MCF 10A (cell line): ENCODE data around the gene GABRR3. TPM values are rescaled to one million over a fixed set of nuclear protein-coding genes. Genes with fewer than 3 reads are reported as not detected.

Source experiments
- BruUV-seq: library from RNA; stranded (reverse); fragments of 400-500 nt; replicated peaks from 2 replicates; lab custom pipeline; 2021; lab: Mats Ljungman, UMichigan
- CTCF ChIA-PET: fragments of 300-600 bp; sonication (Branson Sonifier 250); formaldehyde crosslinking; extraction: SDS; loops from one replicate; lab custom pipeline; 2021; ENCODE audit warnings: antibody characterized with exemption, inconsistent platforms; lab: Yijun Ruan, JAX
- POLR2A ChIA-PET: fragments of 300-600, 350-650 bp; sonication (Branson Sonifier 250); formaldehyde crosslinking; extraction: SDS; loops from one replicate; lab custom pipeline; 2020; ENCODE audit warnings: antibody characterized with exemption, inconsistent platforms; lab: Yijun Ruan, JAX
- DNase-seq: peaks from one replicate; pipeline ENCODE4 v3.0.0-alpha.2; 2018; ENCODE audit not compliant: unreplicated experiment
- H3K27ac Mint-ChIP-seq: one replicate; pipeline ENCODE4 v1.8.0; 2022; ENCODE audit warnings: mild to moderate bottlenecking, low read depth, mixed read lengths; ENCODE audit not compliant: unreplicated experiment
- H3K27me3 Mint-ChIP-seq: one replicate; pipeline ENCODE4 v1.8.0; 2022; ENCODE audit warnings: mixed read lengths; ENCODE audit not compliant: insufficient read depth, unreplicated experiment
- H3K36me3 Mint-ChIP-seq: one replicate; pipeline ENCODE4 v1.8.0; 2022; ENCODE audit warnings: mild to moderate bottlenecking, moderate library complexity, mixed read lengths; ENCODE audit not compliant: insufficient read depth, unreplicated experiment
- H3K4me1 Mint-ChIP-seq: one replicate; pipeline ENCODE4 v1.8.0; 2022; ENCODE audit warnings: mixed read lengths; ENCODE audit not compliant: insufficient read depth, unreplicated experiment
- H3K4me3 Mint-ChIP-seq: one replicate; pipeline ENCODE4 v1.8.0; 2022; ENCODE audit warnings: mild to moderate bottlenecking, moderate library complexity, mixed read lengths; ENCODE audit not compliant: unreplicated experiment
- H3K9me3 Mint-ChIP-seq: one replicate; pipeline ENCODE4 v1.8.0; 2022; ENCODE audit warnings: mixed read lengths; ENCODE audit not compliant: unreplicated experiment
- intact Hi-C: fragments of 100-400 bp; cut with micrococcal nuclease; formaldehyde crosslinking; loops from 2 replicates; pipeline ENCODE4 v1.14.1; 2022
- total RNA-seq: library from RNA; stranded (reverse); gene quantifications from 2 replicates; pipeline ENCODE4 v1.2.3, GENCODE V29; 2022
- TF ChIP-seq, protein P1 (sequence below): fragments of 200-600 bp; IDR thresholded peaks from one replicate; pipeline ENCODE4 v1.8.0; 2022; ENCODE audit warnings: antibody characterized with exemption, mild to moderate bottlenecking; ENCODE audit not compliant: unreplicated experiment

The GABRR3 gene
- total RNA-seq, 1 experiment from 2014 or later = not detected

DNA sequence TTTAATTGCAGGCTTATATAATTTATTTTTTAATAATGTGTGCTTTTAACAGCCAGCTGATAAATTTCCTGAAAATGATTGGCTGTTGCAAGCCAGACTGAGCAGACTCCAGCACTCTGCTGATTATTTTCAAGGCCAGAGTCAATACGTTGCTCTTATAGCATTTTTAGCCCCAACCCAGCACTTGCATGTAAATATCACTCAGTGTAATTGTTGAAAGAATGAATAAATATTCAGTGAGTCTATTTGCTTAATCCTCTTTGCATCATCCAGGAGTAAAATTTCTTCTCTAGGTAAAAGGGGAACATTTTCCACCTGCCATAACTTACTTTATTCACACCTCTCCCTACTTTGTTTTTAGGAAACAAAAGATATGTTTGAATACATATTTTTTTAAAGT, 2.9 kb downstream of the GABRR3 start:
- peaks cover 6% of the 10 kb centered on the region for H3K4me1 Mint-ChIP-seq
- peaks cover 6% of the 10 kb centered on the region for H3K36me3 Mint-ChIP-seq
- H3K27ac Mint-ChIP-seq = no peak overlapping the region
- H3K4me3 Mint-ChIP-seq = no peak overlapping the region
- no TSS peak for BruUV-seq
- TF ChIP-seq, protein P1, sequence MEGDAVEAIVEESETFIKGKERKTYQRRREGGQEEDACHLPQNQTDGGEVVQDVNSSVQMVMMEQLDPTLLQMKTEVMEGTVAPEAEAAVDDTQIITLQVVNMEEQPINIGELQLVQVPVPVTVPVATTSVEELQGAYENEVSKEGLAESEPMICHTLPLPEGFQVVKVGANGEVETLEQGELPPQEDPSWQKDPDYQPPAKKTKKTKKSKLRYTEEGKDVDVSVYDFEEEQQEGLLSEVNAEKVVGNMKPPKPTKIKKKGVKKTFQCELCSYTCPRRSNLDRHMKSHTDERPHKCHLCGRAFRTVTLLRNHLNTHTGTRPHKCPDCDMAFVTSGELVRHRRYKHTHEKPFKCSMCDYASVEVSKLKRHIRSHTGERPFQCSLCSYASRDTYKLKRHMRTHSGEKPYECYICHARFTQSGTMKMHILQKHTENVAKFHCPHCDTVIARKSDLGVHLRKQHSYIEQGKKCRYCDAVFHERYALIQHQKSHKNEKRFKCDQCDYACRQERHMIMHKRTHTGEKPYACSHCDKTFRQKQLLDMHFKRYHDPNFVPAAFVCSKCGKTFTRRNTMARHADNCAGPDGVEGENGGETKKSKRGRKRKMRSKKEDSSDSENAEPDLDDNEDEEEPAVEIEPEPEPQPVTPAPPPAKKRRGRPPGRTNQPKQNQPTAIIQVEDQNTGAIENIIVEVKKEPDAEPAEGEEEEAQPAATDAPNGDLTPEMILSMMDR = no peak
- no peaks in the 10 kb centered on the region for H3K9me3 Mint-ChIP-seq
- ChIA-PET POLR2A (no interaction called here), CTCF (interaction anchor here (3.9 kb wide), 1 partner anchor 9 kb away, joined by 15 read pairs; no protein-coding TSS in a partner anchor)
- H3K27me3 Mint-ChIP-seq = peaks cover 41% of the 10 kb centered on the region
- DNase-seq = no peak
- intact Hi-C loops = loop anchor here (10.0 kb wide), 1 partner anchor 783 kb away; no protein-coding TSS in a partner anchor

DNA sequence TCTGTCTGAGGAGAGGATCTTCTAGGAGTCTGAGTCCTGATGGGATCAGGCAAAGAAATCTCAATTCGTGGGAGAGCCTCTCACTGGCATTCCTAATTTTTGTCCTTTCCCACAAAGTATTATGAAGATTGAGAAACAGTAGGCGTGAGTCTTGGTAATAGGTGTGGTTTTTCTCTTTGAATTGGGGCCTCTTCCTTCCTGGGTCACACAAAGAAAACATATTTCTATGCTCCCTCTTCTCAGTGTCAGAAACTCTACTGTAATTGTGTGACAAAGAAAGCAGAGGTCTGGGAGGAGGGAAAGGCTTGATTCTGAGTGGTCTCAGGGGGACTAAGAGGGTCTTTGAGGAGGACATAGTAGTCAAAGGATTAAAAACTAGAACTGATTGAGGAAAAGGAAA, 6.0 kb downstream of the GABRR3 start:
- POLR2A ChIA-PET = no interaction called here
- no TSS peak for BruUV-seq
- H3K4me1 Mint-ChIP-seq = peaks cover 11% of the 10 kb centered on the region
- intact Hi-C loops = loop anchor here (10.0 kb wide), 1 partner anchor 1164 kb away; no protein-coding TSS in a partner anchor
- CTCF ChIA-PET = no interaction called here
- H3K4me3 Mint-ChIP-seq = no peak overlapping the region
- peaks cover 6% of the 10 kb centered on the region for H3K36me3 Mint-ChIP-seq
- H3K27me3 Mint-ChIP-seq = peaks cover 19% of the 10 kb centered on the region
- peak overlapping the region; percentile 37 for H3K27ac Mint-ChIP-seq
- no peak for DNase-seq
- TF ChIP-seq, protein P1 = no peak
- H3K9me3 Mint-ChIP-seq = no peaks in the 10 kb centered on the region

DNA sequence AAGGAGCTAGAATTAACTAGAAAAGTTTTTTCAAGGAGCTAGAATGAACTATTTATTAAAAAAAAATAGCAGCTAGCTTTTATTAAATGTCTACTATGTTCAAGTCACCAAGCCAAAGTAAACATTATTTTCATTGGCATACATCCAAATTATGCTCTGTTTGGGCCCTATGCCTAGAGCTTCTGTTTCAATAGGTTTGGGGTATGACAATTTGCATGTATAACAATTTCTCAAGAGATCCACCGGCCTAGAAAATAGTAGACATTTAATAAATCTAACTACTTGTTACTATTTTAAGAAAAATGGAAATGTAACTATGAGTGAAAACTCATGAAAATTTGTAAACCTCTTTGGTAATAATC, 8.0 kb downstream of the GABRR3 start:
- H3K27me3 Mint-ChIP-seq = no peaks in the 10 kb centered on the region
- TF ChIP-seq, protein P1 = no peak
- DNase-seq = peak; percentile 56
- peaks cover 6% of the 10 kb centered on the region for H3K36me3 Mint-ChIP-seq
- POLR2A ChIA-PET = interaction anchor here (0.6 to 1.4 kb wide), 5 partner anchors 12 to 344 kb away, joined by 3 to 5 read pairs (median 4); partner anchors contain the start of gene CRYBG3
- no peaks in the 10 kb centered on the region for H3K9me3 Mint-ChIP-seq
- intact Hi-C loops = loop anchor here (10.0 kb wide), 1 partner anchor 1162 kb away; no protein-coding TSS in a partner anchor
- no peak overlapping the region for H3K27ac Mint-ChIP-seq
- CTCF ChIA-PET = interaction anchor here (0.6 to 2.8 kb wide), 5 partner anchors 12 to 308 kb away, joined by 3 to 20 read pairs (median 3); no protein-coding TSS in a partner anchor
- BruUV-seq = no TSS peak
- peaks cover 11% of the 10 kb centered on the region for H3K4me1 Mint-ChIP-seq
- no peak overlapping the region for H3K4me3 Mint-ChIP-seq

DNA sequence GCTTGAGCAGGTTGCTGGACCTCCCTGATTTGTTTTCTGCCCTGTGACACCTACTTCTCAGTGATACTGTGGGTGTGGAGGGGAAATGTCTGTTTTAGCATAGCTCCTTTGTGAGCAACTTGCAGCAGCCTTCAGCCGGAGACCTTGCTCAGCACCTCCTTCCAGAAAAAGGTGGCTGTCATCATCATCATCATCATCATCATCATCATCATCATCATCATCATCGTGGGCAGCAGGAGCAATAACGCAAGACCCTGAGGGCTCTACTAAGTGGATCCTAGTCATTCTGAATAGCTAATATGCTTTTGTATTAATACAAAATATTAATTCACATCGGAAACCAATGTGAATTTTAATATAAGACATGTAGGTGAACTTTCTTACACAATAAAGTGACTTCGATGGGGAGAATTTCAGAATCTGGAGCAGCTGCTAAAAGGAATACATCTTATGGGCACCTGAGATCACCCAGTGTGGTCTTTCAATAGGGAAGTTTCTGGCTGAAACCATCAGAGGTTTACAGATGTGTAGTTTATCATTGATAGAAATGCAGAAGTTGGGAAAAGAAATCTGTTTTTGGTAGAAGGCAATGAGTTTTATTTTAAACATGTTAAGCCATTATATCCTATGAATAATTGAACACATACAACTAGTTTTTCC, 8.6 kb downstream of the GABRR3 start:
- DNase-seq = no peak
- BruUV-seq = no TSS peak
- ChIA-PET POLR2A (interaction anchor here (0.6 to 1.4 kb wide), 5 partner anchors 12 to 344 kb away, joined by 3 to 5 read pairs (median 4); partner anchors contain the start of gene CRYBG3), CTCF (interaction anchor here (0.5 to 2.8 kb wide), 10 partner anchors 12 to 1212 kb away, joined by 3 to 20 read pairs (median 3); partner anchors contain the start of gene EPHA6)
- H3K36me3 Mint-ChIP-seq = peaks cover 6% of the 10 kb centered on the region
- no peak overlapping the region for H3K27ac Mint-ChIP-seq
- intact Hi-C loops = loop anchor here (10.0 kb wide), 1 partner anchor 1162 kb away; no protein-coding TSS in a partner anchor
- TF ChIP-seq, protein P1 = no peak
- H3K4me3 Mint-ChIP-seq = no peak overlapping the region
- H3K9me3 Mint-ChIP-seq = no peaks in the 10 kb centered on the region
- H3K4me1 Mint-ChIP-seq = peaks cover 11% of the 10 kb centered on the region
- H3K27me3 Mint-ChIP-seq = no peaks in the 10 kb centered on the region
